Mucosa of descending colon (tissue), 3 donors: ENCODE results near the gene RAI14. TPM values are rescaled to one million over a fixed set of nuclear protein-coding genes. Genes with fewer than 3 reads are reported as not detected.

Source experiments
- ATAC-seq: fragments of 200-7000 bp; cut with Tn5 transposase; one replicate; pipeline ENCODE4 v1.9.1; 2020; ENCODE audit warnings: mild to moderate bottlenecking, moderate library complexity
- DNase-seq, 3 donors: peaks; one replicate each; pipeline ENCODE4 v3.0.0-alpha.2; 2020
- H3K36me3 ChIP-seq: fragments of 200-600 bp; one replicate; pipeline ENCODE4 v1.8.0; 2021; ENCODE audit warnings: low read depth, mild to moderate bottlenecking
- H3K4me1 ChIP-seq: fragments of 200-600 bp; one replicate; pipeline ENCODE4 v1.8.0; 2021; ENCODE audit warnings: low read depth, mild to moderate bottlenecking
- H3K4me3 ChIP-seq: fragments of 200-600 bp; one replicate; pipeline ENCODE4 v1.8.0; 2021; ENCODE audit warnings: mild to moderate bottlenecking
- H3K9me3 ChIP-seq: fragments of 200-600 bp; one replicate; pipeline ENCODE4 v1.8.0; 2021; ENCODE audit warnings: mild to moderate bottlenecking
- intact Hi-C, 2 donors: fragments of 100-400 bp; cut with DNase I in 1 of 2; cut with micrococcal nuclease in 1 of 2; formaldehyde crosslinking; loops; one replicate each; pipeline versions ENCODE4 v1.11.0 to v1.11.1; 2022; cut with DNase I, micrococcal nuclease
- total RNA-seq, 3 donors: library from RNA; stranded (reverse); fragmentation: NEBNext Ultra II Directional in 2 of 3; extraction: Animal tissue kit (Norgen Biotek cat#: 25700) in 2 of 3; gene quantifications; one replicate each; pipeline versions ENCODE4 v1.2.1 to v1.2.4, GENCODE V29; 2021 to 2023
- TF ChIP-seq, protein P1 (sequence below): fragments of 200-600 bp; IDR thresholded peaks from one replicate; pipeline ENCODE4 v1.8.0; 2022; ENCODE audit warnings: antibody characterized with exemption, mild to moderate bottlenecking
- donor health status: DM: no; HTN: no; CAD: no; lungs with moderate emphysema.
- donor health status: DM: no; HTN: no; CAD: no.
- donor health status: DM: no; HTN: yes; CAD: no.

The RAI14 gene
- total RNA-seq, 3 donors from 2014 or later: 14.0 to 41.0 (median 23.4) TPM

DNA sequence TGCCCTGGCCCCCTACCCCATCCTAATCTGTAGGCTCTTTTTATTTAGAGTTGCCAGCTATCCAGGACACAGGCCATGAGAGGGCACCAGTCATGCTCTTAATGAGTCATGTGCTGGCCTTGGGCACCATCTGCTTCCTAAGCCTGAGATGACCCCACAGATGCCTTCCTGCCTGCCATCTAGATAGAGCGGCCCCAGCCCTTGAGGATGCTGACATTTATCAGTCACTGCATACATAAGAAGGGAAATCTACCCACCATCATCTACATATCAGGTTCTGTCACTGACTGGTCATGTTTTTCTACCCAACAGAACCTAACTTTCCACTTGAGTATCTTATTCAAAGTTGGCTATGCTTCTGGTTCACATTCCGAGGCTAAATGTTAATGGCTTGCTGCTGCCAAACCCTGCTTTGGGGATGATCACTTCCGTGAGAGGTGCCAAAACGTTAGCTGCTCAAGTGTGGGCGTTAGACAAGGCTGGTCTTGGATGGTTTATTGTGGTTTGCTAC lies 132.9 kb downstream of the RAI14 start:
- DNase-seq (no peak), ATAC-seq (peak; percentile 22)
- no peaks in the 10 kb centered on the region for H3K4me1 ChIP-seq
- intact Hi-C loops: no loop called here
- no peak overlapping the region for H3K4me3 ChIP-seq
- H3K36me3 ChIP-seq: no peaks in the 10 kb centered on the region
- H3K9me3 ChIP-seq: no peaks in the 10 kb centered on the region
- TF ChIP-seq, protein P1, sequence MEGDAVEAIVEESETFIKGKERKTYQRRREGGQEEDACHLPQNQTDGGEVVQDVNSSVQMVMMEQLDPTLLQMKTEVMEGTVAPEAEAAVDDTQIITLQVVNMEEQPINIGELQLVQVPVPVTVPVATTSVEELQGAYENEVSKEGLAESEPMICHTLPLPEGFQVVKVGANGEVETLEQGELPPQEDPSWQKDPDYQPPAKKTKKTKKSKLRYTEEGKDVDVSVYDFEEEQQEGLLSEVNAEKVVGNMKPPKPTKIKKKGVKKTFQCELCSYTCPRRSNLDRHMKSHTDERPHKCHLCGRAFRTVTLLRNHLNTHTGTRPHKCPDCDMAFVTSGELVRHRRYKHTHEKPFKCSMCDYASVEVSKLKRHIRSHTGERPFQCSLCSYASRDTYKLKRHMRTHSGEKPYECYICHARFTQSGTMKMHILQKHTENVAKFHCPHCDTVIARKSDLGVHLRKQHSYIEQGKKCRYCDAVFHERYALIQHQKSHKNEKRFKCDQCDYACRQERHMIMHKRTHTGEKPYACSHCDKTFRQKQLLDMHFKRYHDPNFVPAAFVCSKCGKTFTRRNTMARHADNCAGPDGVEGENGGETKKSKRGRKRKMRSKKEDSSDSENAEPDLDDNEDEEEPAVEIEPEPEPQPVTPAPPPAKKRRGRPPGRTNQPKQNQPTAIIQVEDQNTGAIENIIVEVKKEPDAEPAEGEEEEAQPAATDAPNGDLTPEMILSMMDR: no peak

DNA sequence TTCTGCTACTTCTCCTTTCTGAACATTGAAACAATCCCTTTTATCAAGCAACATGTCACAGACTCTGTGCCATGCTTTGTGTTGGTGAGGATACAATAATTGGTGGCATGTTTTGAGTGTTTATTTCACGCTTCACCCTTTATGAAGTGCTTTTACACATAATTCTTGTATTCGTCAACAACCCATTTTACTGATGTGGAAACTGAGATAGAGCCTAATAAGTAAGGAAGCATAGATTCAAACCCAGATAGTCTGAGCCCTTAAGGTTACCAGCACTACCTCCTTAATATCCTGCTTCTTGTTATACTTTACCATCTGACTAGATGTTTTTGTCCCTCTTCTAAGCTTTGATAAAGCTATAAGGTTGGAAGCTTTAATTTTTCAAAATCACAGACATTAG lies 133.5 kb downstream of the RAI14 start:
- Histone ChIP-seq H3K9me3 (no peaks in the 10 kb centered on the region), H3K4me3 (no peak overlapping the region), H3K36me3 (no peaks in the 10 kb centered on the region), H3K4me1 (no peaks in the 10 kb centered on the region)
- ATAC-seq (no peak), DNase-seq (no peak)
- intact Hi-C loops: no loop called here
- TF ChIP-seq, protein P1: no peak

DNA sequence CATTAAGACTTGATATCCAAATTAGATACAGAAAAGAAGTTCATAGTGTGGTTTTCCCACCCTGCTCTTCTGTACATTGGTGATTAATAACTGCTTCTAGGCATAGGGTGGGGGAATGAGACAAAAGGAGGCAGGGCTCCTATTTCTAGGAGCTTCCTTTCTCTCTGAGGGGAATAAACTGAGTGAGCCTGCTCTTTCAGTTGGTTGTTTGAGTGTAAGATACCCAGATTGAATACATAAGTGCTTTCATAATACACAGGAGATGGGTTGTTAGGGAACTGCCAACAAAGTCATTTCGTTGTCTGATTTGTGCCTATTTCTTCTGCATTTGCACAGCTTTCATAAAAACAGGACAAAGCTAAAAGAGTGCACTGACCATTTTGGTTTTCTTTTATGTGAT lies 133.9 kb downstream of the RAI14 start:
- Histone ChIP-seq H3K36me3 (no peaks in the 10 kb centered on the region), H3K4me3 (no peak overlapping the region), H3K4me1 (no peaks in the 10 kb centered on the region), H3K9me3 (no peaks in the 10 kb centered on the region)
- intact Hi-C loops: no loop called here
- ATAC-seq: no peak
- no peak for DNase-seq
- TF ChIP-seq, protein P1: no peak

DNA sequence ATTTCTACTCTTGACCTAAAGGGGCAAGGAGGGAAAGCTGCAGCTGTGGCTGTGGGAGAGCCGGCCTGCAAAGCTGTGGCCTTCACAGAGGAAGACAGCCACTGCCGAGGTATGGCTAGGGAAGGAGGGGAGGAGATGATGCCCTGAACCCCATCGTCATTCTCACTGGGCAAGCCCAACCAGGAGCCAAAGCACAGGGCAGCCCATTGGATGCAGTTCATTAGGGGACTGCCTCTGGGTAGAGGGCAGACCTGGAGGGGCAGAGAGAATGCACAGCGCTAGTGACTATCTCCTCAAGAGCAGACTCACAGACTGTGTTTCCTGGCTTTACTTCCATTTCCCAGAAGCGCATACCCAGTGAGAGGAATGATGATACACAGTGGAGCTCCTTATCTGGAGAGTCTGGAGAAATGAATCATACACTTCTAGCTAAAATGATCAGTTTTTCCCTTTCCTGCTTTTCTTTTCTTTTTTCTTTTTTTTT lies 135.7 kb downstream of the RAI14 start:
- H3K4me3 ChIP-seq: no peak overlapping the region
- TF ChIP-seq, protein P1: no peak
- DNase-seq (no peak), ATAC-seq (no peak)
- H3K4me1 ChIP-seq: no peaks in the 10 kb centered on the region
- no peaks in the 10 kb centered on the region for H3K36me3 ChIP-seq
- no peaks in the 10 kb centered on the region for H3K9me3 ChIP-seq
- intact Hi-C loops: no loop called here

DNA sequence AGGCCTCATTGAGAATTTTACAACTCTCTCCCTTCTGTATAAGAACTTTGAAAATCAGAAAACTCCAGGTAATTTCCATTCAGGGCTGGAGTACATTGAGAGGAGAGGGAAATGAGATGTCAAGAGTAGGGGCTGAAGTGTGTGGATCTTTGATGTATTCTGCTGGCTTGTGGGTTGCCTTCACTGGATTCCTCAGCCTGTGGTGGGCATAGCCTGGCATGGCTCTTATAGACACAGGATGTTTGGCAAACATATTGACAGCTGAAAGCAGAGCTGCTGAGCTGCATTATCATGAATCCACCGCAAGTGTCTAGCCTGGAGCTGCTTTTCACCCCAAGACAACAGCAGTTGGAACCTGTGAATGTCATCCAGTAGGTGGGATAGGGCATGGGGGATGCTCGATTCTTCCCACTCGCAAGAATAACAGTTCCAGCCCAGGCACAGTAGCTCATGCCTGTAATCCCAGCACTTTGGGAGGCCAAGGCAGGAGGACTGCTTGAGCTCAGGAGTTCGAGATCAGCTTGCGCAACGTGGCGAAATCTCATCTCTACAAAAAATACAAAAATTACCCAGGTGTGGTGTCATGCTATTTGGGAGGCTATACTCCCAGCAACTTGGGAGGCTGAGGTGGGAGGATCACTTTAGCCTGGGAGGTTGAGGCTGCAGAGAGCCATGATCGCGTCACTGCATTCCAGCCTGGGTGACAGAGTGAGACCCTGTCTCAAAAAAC lies 146.9 kb downstream of the RAI14 start:
- H3K36me3 ChIP-seq: no peaks in the 10 kb centered on the region
- no peaks in the 10 kb centered on the region for H3K9me3 ChIP-seq
- ATAC-seq (no peak), DNase-seq (no peak)
- H3K4me3 ChIP-seq: no peak overlapping the region
- intact Hi-C loops: no loop called here
- H3K4me1 ChIP-seq: no peaks in the 10 kb centered on the region
- TF ChIP-seq, protein P1: no peak
